Progenitor cell of endocrine pancreas (in vitro differentiated cells): Measurements from ENCODE around the gene DOK7. TPM values are rescaled to one million over a fixed set of nuclear protein-coding genes. Genes with fewer than 3 reads are reported as not detected.

Experiments used
- DNase-seq: peaks from one replicate; pipeline ENCODE4 v3.0.0; 2021; ENCODE audit warnings: low spot score; ENCODE audit not compliant: unreplicated experiment
- H3K27ac Mint-ChIP-seq: 2 replicates; pipeline ENCODE4 v1.8.0; 2021; ENCODE audit warnings: mild to moderate bottlenecking, moderate library complexity, mixed read lengths
- H3K27me3 Mint-ChIP-seq: 2 replicates; pipeline ENCODE4 v1.8.0; 2021; ENCODE audit warnings: mixed read lengths
- H3K36me3 Mint-ChIP-seq: 2 replicates; pipeline ENCODE4 v1.8.0; 2022; ENCODE audit warnings: mixed read lengths; ENCODE audit not compliant: insufficient read depth
- H3K4me1 Mint-ChIP-seq: 2 replicates; pipeline ENCODE4 v1.8.0; 2021; ENCODE audit warnings: low read depth, mixed read lengths
- H3K4me3 Mint-ChIP-seq: 2 replicates; pipeline ENCODE4 v1.8.0; 2021; ENCODE audit warnings: low read depth, mild to moderate bottlenecking, moderate library complexity, mixed read lengths
- H3K9me3 Mint-ChIP-seq: 2 replicates; pipeline ENCODE4 v1.8.0; 2021; ENCODE audit warnings: low read depth, mixed read lengths
- CTCF ChIP-seq: fragments of 200-600 bp; sonication (generic); IDR thresholded peaks from one replicate; pipeline ENCODE4 v1.5.0; 2021; ENCODE audit warnings: antibody characterized with exemption, mild to moderate bottlenecking; ENCODE audit not compliant: unreplicated experiment
- total RNA-seq: library from RNA; stranded (reverse); gene quantifications from 2 replicates; pipeline ENCODE4 v1.2.1, GENCODE V29; 2021

The DOK7 gene
- total RNA-seq, 1 donor from 2014 or later = not detected

GRCh38 chr4:3472411-3473141 is 9.5 kb downstream of the DOK7 start:
- Mint-ChIP-seq H3K27ac (no peak overlapping the region), H3K9me3 (no peaks in the 10 kb centered on the region), H3K36me3 (no peaks in the 10 kb centered on the region), H3K27me3 (peaks cover 35% of the 10 kb centered on the region), H3K4me1 (no peaks in the 10 kb centered on the region), H3K4me3 (no peak overlapping the region)
- DNase-seq = no peak
- no peak for TF ChIP-seq CTCF

DNA sequence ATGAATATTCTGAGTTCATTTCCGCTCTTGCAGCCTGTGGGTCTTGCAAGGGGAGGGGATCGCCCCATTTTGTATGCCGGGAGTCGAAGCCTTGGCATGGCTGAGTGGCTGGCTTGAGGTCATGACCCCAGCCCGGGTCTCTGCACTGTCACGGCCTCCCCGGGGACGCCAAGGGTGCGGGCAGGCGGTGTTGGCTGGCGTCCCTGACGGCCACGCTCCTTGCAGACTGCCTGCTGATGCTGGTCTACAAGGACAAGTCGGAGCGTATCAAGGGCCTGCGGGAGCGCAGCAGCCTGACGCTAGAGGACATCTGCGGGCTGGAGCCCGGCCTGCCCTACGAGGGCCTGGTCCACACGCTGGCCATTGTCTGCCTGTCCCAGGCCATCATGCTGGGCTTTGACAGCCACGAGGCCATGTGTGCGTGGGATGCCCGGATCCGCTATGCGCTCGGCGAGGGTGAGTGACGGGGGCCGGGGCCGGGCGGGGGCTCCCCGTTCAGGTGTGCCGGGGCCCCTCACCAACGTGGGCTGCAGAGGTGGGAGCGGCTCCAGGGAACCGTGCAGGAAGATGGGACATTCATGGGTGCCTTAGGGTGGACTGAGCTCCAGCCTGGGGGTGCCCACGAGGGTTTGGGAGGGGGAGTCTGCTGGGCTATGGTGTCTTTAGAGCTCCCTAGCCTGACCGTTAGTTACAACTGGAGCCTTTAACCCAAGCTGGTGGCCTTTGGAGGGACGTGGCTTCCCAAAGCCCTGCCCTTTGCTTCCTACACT is 10.3 kb downstream of the DOK7 start:
- no peak for TF ChIP-seq CTCF
- no peak overlapping the region for H3K4me3 Mint-ChIP-seq
- no peaks in the 10 kb centered on the region for H3K36me3 Mint-ChIP-seq

GRCh38 chr4:3473996-3474765 is 11.1 kb downstream of the DOK7 start:
- Mint-ChIP-seq H3K27me3 (peaks cover 35% of the 10 kb centered on the region), H3K27ac (no peak overlapping the region), H3K4me3 (no peak overlapping the region), H3K4me1 (no peaks in the 10 kb centered on the region), H3K9me3 (no peaks in the 10 kb centered on the region), H3K36me3 (no peaks in the 10 kb centered on the region)
- no peak for DNase-seq
- TF ChIP-seq CTCF = no peak

More for the DNA sequence above, 10.3 kb downstream of the DOK7 start:
- H3K9me3 Mint-ChIP-seq = no peaks in the 10 kb centered on the region
- H3K27me3 Mint-ChIP-seq = peaks cover 35% of the 10 kb centered on the region
- no peak for DNase-seq
- no peaks in the 10 kb centered on the region for H3K4me1 Mint-ChIP-seq
- H3K27ac Mint-ChIP-seq = no peak overlapping the region

GRCh38 chr4:3475041-3475712 is 12.1 kb downstream of the DOK7 start:
- Mint-ChIP-seq H3K27me3 (peaks cover 31% of the 10 kb centered on the region), H3K27ac (no peak overlapping the region), H3K9me3 (no peaks in the 10 kb centered on the region), H3K36me3 (no peaks in the 10 kb centered on the region), H3K4me1 (no peaks in the 10 kb centered on the region), H3K4me3 (no peak overlapping the region)
- no peak for DNase-seq
- TF ChIP-seq CTCF = no peak
